GM12878 (cell line): ENCODE measurements around the gene COL4A2. TPM values are rescaled to one million over a fixed set of nuclear protein-coding genes. Genes with fewer than 3 reads are reported as not detected.

ENCODE experiments used
- ATAC-seq: fragments of 200-7000 bp; cut with Tn5 transposase; 3 replicates; pipeline ENCODE4 v1.9.1; 2020; ENCODE audit warnings: mild to moderate bottlenecking, moderate library complexity
- BruUV-seq: library from RNA; stranded (reverse); fragments of 400-500 nt; replicated peaks from 2 replicates; lab custom pipeline; 2021; lab: Mats Ljungman, UMichigan
- CTCF ChIA-PET: fragments of 300-600 bp; sonication (Branson Sonifier 250); formaldehyde crosslinking; extraction: SDS; loops from one replicate; lab custom pipeline; 2021; ENCODE audit warnings: inconsistent platforms; lab: Yijun Ruan, JAX
- POLR2A ChIA-PET: fragments of 350-600 bp; formaldehyde crosslinking; extraction: SDS; loops from one replicate; lab custom pipeline; 2021; ENCODE audit warnings: inconsistent platforms; lab: Charles Lee
- RAD21 ChIA-PET: fragments of 300-600 bp; sonication (Branson Sonifier 250); formaldehyde crosslinking; loops from one replicate; lab custom pipeline; 2023; ENCODE audit warnings: antibody characterized with exemption; ENCODE audit not compliant: unreplicated experiment; lab: Charles Lee
- SMC1A ChIA-PET: fragments of 300-600 bp; sonication (Branson Sonifier 250); formaldehyde crosslinking; loops from one replicate; lab custom pipeline; 2023; ENCODE audit not compliant: unreplicated experiment, uncharacterized antibody; lab: Charles Lee
- DNase-seq: peaks from one replicate; pipeline ENCODE4 v3.0.0-alpha.2; 2011; ENCODE audit warnings: low read depth, low spot score
- FAIRE-seq: peaks from 3 replicates; lab custom pipeline; 2011; peaks lifted over from hg19 to GRCh38; lab: Jason Lieb, UNC
- H2AFZ ChIP-seq: 2 replicates; pipeline ENCODE4 v1.6.0; 2011; ENCODE audit warnings: low read depth, low read length, control low read depth; ENCODE audit not compliant: control insufficient read depth
- H3K27ac ChIP-seq: 2 replicates; pipeline ENCODE4 v1.5.1; 2011; ENCODE audit warnings: control low read depth; ENCODE audit not compliant: control insufficient read depth, insufficient read depth
- H3K27me3 ChIP-seq, 2 experiments: replicated peaks in 1 of 2; 2 replicates each; pipeline versions ENCODE4 v1.6.0 to v1.6.1; 2011; ENCODE audit warnings: low read length in 1 of 2; ENCODE audit not compliant: control insufficient read depth in 2 of 2, insufficient read depth in 2 of 2
- H3K36me3 ChIP-seq, 2 experiments: 2 replicates each; pipeline ENCODE4 v1.5.1; 2011; ENCODE audit warnings: low read length in 1 of 2; ENCODE audit not compliant: control insufficient read depth in 2 of 2, insufficient read depth in 2 of 2
- H3K4me1 ChIP-seq: 2 replicates; pipeline ENCODE4 v1.6.1; 2011; ENCODE audit warnings: mild to moderate bottlenecking, low read length, moderate library complexity, mixed read lengths; ENCODE audit not compliant: control insufficient read depth, insufficient read depth
- H3K4me2 ChIP-seq: 2 replicates; pipeline ENCODE4 v1.6.0; 2011; ENCODE audit warnings: control low read depth; ENCODE audit not compliant: control insufficient read depth, insufficient read depth
- H3K4me3 ChIP-seq: fragments of 200-600 bp; sonication (generic); 2 replicates; pipeline ENCODE4 v1.5.1; 2016
- H3K79me2 ChIP-seq: 2 replicates; pipeline ENCODE4 v1.6.0; 2011; ENCODE audit warnings: low read length; ENCODE audit not compliant: control insufficient read depth, insufficient read depth
- H3K9ac ChIP-seq: 2 replicates; pipeline ENCODE4 v1.8.0; 2011; ENCODE audit warnings: low read length, control low read depth, mixed read lengths; ENCODE audit not compliant: control insufficient read depth, insufficient read depth
- H3K9me3 ChIP-seq: replicated peaks from 3 replicates; pipeline ENCODE4 v1.5.1; 2011; ENCODE audit warnings: mild to moderate bottlenecking, low read length; ENCODE audit not compliant: control insufficient read depth, insufficient read depth
- H4K20me1 ChIP-seq: 2 replicates; pipeline ENCODE4 v1.6.0; 2011; ENCODE audit not compliant: control insufficient read depth, insufficient read depth
- HDAC6 ChIP-seq: fragments of 200-600 bp; sonication (generic); IDR thresholded peaks from one replicate; pipeline ENCODE4 v1.8.0; 2017; ENCODE audit warnings: antibody characterized with exemption; ENCODE audit not compliant: unreplicated experiment
- LARP7 ChIP-seq: fragments of 450-650 bp; IDR thresholded peaks from 2 replicates; pipeline ENCODE4 v1.6.1; 2017; ENCODE audit warnings: mild to moderate bottlenecking
- MYB ChIP-seq: fragments of 150-350 bp; IDR thresholded peaks from 2 replicates; pipeline ENCODE4 v1.6.1; 2014; ENCODE audit warnings: mild to moderate bottlenecking, low read depth, low read length, borderline replicate concordance
- SIN3A ChIP-seq: IDR thresholded peaks from 2 replicates; pipeline ENCODE4 v1.6.1; 2012; ENCODE audit warnings: low read depth, low read length, improper control_type of control experiment
- SKIL ChIP-seq: fragments of 450-650 bp; IDR thresholded peaks from 2 replicates; pipeline ENCODE4 v1.6.1; 2017; ENCODE audit warnings: mild to moderate bottlenecking, low read depth, inconsistent platforms; ENCODE audit not compliant: poor library complexity, severe bottlenecking
- ZSCAN29 ChIP-seq: fragments of 450-650 bp; IDR thresholded peaks from 2 replicates; pipeline ENCODE4 v1.6.1; 2017; ENCODE audit warnings: mild to moderate bottlenecking, moderate library complexity
- ZZZ3 ChIP-seq: IDR thresholded peaks from 2 replicates; pipeline ENCODE4 v1.6.1; 2011; ENCODE audit warnings: low read depth; ENCODE audit not compliant: control insufficient read depth, insufficient read length
- WGBS: methylation state at CpG from one replicate; pipeline ENCODE4 v1.1.6; 2016; ENCODE audit warnings: low lambda C conversion rate; ENCODE audit not compliant: insufficient replicate concordance, insufficient coverage; ENCODE audit errors: missing lambda C conversion rate; 5-methylcytosine and 5-hydroxymethylcytosine counted together
- in situ Hi-C: fragments of 300-500 bp; cut with MboI; formaldehyde crosslinking; loops from 9 replicates; pipeline ENCODE4 v1.14.3; 2018; ENCODE audit warnings: mixed read lengths
- intact Hi-C: fragments of 100-400 bp; cut with micrococcal nuclease; formaldehyde crosslinking; loops from one replicate; pipeline ENCODE4 v1.14.2; 2022; ENCODE audit not compliant: unreplicated experiment
- polyA plus RNA-seq, 11 experiments: library from polyadenylated mRNA; depleted of rRNA in 4 of 11; unstranded in 6 of 11; stranded (reverse) in 5 of 11; fragments of >200 nt; fragmentation: Nextera tagmentation in 4 of 11; fragmentation: Illumina TruSeq in 1 of 11; extraction: Ambion mirVana in 4 of 11; extraction: Trizol in 1 of 11; gene quantifications; 1 replicate in 1 of 11; 2 replicates in 10 of 11; pipeline versions ENCODE4 v1.2.1 to v1.2.3, GENCODE V29; 2011 to 2016; ENCODE audit warnings: inconsistent platforms in 2 of 11, missing spikeins in 2 of 11, low read depth in 1 of 11
- total RNA-seq, 4 experiments: library from RNA; depleted of rRNA in 3 of 4; stranded (reverse); fragments of >200 nt in 3 of 4; fragmentation: Illumina TruSeq in 1 of 4; extraction: Trizol in 1 of 4; gene quantifications; 2 replicates each; pipeline versions ENCODE4 v1.2.1 to v1.2.3, GENCODE V29; 2013 to 2021

Gene COL4A2
- total and polyA plus RNA-seq, 10 of the 15 experiments (the other 5 are each of a cell fraction or from before 2014, with no cell fraction given): 0.16 to 1.6 (median 0.62) TPM; not detected in 3

GRCh38 chr13:110368408-110368807 is 61.3 kb downstream of the COL4A2 start:
- intact Hi-C loops: no loop called here
- RAD21 ChIA-PET: interaction anchor here (0.8 to 2.3 kb wide), 6 partner anchors 8 to 76 kb away, joined by 3 to 9 read pairs (median 3); no protein-coding TSS in a partner anchor
- H3K4me1 ChIP-seq: no peaks in the 10 kb centered on the region
- CTCF ChIA-PET: interaction anchor here (0.8 to 1.6 kb wide), 4 partner anchors 8 to 87 kb away, joined by 3 to 5 read pairs (median 4); no protein-coding TSS in a partner anchor
- TF ChIP-seq ZSCAN29 (no peak), MYB (no peak), HDAC6 (no peak), LARP7 (no peak), ZZZ3 (no peak), SKIL (no peak), SIN3A (no peak)
- TF ChIP-seq, all 136 proteins: peak for 0
- FAIRE-seq: no peak
- BruUV-seq: no TSS peak
- ChIA-PET SMC1A (interaction anchor here (1.0 to 6.9 kb wide), 7 partner anchors 8 to 76 kb away, joined by 3 to 43 read pairs (median 3); no protein-coding TSS in a partner anchor), POLR2A (interaction anchor here (1.4 kb wide), 1 partner anchor 9 kb away, joined by 3 read pairs; no protein-coding TSS in a partner anchor)
- no peak for ATAC-seq
- no peaks in the 10 kb centered on the region for H4K20me1 ChIP-seq
- in situ Hi-C loops: no loop called here
- no peak overlapping the region for H3K9ac ChIP-seq
- H3K4me3 ChIP-seq: no peak overlapping the region
- no peaks in the 10 kb centered on the region for H3K36me3 ChIP-seq
- DNase-seq: no peak
- 2% methylated on average over 2 of the region's 2 CpGs for WGBS
- H2AFZ ChIP-seq: no peak overlapping the region
- H3K9me3 ChIP-seq: no peaks in the 10 kb centered on the region
- no peaks in the 10 kb centered on the region for H3K27me3 ChIP-seq
- no peak overlapping the region for H3K27ac ChIP-seq
- no peaks in the 10 kb centered on the region for H3K79me2 ChIP-seq
- H3K4me2 ChIP-seq: no peak overlapping the region
